Lower lobe of right lung (tissue), 2 donors: Measurements from ENCODE around the gene LIN37. TPM values are rescaled to one million over a fixed set of nuclear protein-coding genes. Genes with fewer than 3 reads are reported as not detected.

Experiments
- ATAC-seq, 2 donors: fragments of 200-7000 bp; cut with Tn5 transposase; one replicate each; pipeline ENCODE4 v1.9.1; 2020 to 2022; ENCODE audit warnings: mild to moderate bottlenecking in 2 of 2, moderate library complexity in 2 of 2
- DNase-seq: peaks from one replicate; pipeline ENCODE4 v3.0.0-alpha.2; 2020
- H3K27ac ChIP-seq: fragments of 200-600 bp; one replicate; pipeline ENCODE4 v1.8.0; 2022
- H3K27me3 ChIP-seq: fragments of 200-600 bp; one replicate; pipeline ENCODE4 v1.8.0; 2022; ENCODE audit warnings: low read depth
- H3K36me3 ChIP-seq: fragments of 200-600 bp; one replicate; pipeline ENCODE4 v1.8.0; 2022; ENCODE audit warnings: mild to moderate bottlenecking
- H3K4me1 ChIP-seq: fragments of 200-600 bp; one replicate; pipeline ENCODE4 v1.8.0; 2022
- H3K4me3 ChIP-seq: fragments of 200-600 bp; one replicate; pipeline ENCODE4 v1.8.0; 2022; ENCODE audit warnings: mild to moderate bottlenecking
- H3K9me3 ChIP-seq: fragments of 200-600 bp; one replicate; pipeline ENCODE4 v1.8.0; 2022
- intact Hi-C: fragments of 100-400 bp; cut with DNase I; formaldehyde crosslinking; loops from one replicate; pipeline ENCODE4 v1.11.0; 2022
- total RNA-seq: library from RNA; stranded (reverse); fragmentation: NEBNext Ultra II Directional; extraction: Animal tissue kit (Norgen Biotek cat#: 25700); gene quantifications from one replicate; pipeline ENCODE4 v1.2.1, GENCODE V29; 2021
- TF ChIP-seq, protein P1 (sequence below): fragments of 200-600 bp; IDR thresholded peaks from one replicate; pipeline ENCODE4 v1.8.0; 2022; ENCODE audit warnings: antibody characterized with exemption, mild to moderate bottlenecking
- donor health status: DM: no; HTN: yes; CAD: no; lungs with severe emphysema.

The LIN37 gene
- total RNA-seq, 1 donor from 2014 or later, result 7.2 TPM

DNA sequence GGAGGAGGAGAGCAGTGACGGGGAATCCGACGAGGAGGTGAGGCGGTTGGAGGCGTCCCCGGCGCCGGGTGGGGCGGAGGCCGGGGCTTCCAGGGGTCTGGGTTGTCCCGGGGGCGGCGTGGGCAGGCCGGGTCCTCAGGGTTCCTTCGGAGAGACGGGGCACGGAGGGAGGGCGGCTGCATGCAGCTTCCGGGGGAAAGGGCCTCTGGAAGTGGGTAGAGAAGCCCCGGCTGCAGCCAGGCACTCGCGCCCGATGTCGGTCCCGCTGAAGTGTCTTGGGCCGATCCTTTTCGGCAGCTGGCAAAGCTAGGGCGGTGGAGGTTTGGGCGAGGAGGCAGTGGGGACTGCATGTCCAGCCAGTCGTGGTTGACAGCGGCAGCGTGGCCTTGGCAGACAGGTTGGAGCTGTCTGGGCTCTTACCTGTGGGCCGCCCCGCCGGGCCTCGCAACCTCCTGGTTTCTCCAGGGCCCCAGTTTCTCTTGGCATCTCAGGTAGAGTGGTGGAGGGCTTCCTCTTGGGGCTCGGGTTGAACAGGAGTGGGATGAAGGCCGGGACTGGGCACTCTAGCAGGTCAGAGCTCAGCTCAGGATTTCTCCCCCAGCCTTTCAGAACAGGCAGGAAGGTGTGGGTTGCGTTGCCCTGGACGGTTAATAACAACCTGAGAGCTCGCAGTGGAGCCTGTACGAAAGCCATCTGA lies 29.9 kb upstream of the LIN37 start:
- Histone ChIP-seq H3K27ac (peak overlapping the region; percentile 85), H3K36me3 (peaks cover 33% of the 10 kb centered on the region), H3K4me1 (peaks cover 26% of the 10 kb centered on the region), H3K9me3 (no peaks in the 10 kb centered on the region), H3K27me3 (no peaks in the 10 kb centered on the region), H3K4me3 (peak overlapping the region; percentile 88)
- no peak for ATAC-seq
- intact Hi-C loops, result no loop called here
- peak; percentile 72 for DNase-seq
- TF ChIP-seq, protein P1, sequence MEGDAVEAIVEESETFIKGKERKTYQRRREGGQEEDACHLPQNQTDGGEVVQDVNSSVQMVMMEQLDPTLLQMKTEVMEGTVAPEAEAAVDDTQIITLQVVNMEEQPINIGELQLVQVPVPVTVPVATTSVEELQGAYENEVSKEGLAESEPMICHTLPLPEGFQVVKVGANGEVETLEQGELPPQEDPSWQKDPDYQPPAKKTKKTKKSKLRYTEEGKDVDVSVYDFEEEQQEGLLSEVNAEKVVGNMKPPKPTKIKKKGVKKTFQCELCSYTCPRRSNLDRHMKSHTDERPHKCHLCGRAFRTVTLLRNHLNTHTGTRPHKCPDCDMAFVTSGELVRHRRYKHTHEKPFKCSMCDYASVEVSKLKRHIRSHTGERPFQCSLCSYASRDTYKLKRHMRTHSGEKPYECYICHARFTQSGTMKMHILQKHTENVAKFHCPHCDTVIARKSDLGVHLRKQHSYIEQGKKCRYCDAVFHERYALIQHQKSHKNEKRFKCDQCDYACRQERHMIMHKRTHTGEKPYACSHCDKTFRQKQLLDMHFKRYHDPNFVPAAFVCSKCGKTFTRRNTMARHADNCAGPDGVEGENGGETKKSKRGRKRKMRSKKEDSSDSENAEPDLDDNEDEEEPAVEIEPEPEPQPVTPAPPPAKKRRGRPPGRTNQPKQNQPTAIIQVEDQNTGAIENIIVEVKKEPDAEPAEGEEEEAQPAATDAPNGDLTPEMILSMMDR, result no peak

DNA sequence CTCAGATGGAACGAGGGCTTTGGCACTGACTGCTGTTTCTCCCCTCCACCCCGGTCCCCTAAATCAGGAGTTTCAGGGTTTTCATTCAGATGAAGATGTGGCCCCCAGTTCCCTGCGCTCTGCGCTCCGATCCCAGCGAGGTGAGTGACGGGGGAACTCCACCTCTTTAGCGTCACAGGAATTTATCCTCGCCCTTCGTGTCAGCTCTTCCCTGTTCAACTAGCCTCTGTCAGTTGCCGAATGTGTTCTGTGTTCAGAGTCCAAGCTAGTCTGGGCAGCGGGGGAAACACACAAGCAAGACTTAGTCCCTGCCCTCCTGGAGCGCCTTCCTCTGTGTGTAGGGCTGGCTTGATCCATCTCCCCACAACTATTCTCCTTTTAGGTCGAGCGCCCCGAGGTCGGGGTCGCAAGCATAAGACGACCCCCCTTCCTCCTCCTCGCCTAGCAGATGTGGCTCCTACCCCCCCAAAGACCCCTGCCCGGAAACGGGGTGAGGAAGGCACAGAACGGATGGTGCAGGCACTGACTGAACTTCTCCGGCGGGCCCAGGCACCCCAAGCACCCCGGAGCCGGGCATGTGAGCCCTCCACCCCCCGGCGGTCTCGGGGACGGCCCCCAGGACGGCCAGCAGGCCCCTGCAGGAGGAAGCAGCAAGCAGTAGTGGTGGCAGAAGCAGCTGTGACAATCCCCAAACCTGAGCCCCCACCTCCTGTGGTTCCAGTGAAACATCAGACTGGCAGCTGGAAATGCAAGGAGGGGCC lies 28.8 kb upstream of the LIN37 start:
- Histone ChIP-seq H3K27ac (peak overlapping the region; percentile 85), H3K4me3 (peak overlapping the region; percentile 88), H3K36me3 (peaks cover 44% of the 10 kb centered on the region), H3K4me1 (peaks cover 26% of the 10 kb centered on the region), H3K27me3 (no peaks in the 10 kb centered on the region), H3K9me3 (no peaks in the 10 kb centered on the region)
- intact Hi-C loops, result no loop called here
- TF ChIP-seq, protein P1, result no peak
- ATAC-seq (no peak), DNase-seq (no peak)

DNA sequence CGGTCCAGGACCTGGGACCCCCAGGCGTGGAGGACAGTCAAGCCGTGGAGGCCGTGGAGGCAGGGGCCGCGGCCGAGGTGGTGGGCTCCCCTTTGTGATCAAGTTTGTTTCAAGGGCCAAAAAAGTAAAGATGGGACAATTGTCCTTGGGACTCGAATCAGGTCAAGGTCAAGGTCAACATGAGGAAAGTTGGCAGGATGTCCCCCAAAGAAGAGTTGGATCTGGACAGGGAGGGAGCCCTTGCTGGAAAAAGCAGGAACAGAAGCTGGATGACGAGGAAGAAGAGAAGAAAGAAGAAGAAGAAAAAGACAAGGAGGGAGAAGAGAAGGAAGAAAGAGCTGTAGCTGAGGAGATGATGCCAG lies 28.2 kb upstream of the LIN37 start:
- H3K27me3 ChIP-seq, result no peaks in the 10 kb centered on the region
- ATAC-seq (no peak), DNase-seq (no peak)
- H3K4me3 ChIP-seq, result no peak overlapping the region
- H3K27ac ChIP-seq, result no peak overlapping the region
- no peaks in the 10 kb centered on the region for H3K9me3 ChIP-seq
- peaks cover 49% of the 10 kb centered on the region for H3K36me3 ChIP-seq
- H3K4me1 ChIP-seq, result peaks cover 26% of the 10 kb centered on the region
- TF ChIP-seq, protein P1, result no peak
- intact Hi-C loops, result no loop called here

DNA sequence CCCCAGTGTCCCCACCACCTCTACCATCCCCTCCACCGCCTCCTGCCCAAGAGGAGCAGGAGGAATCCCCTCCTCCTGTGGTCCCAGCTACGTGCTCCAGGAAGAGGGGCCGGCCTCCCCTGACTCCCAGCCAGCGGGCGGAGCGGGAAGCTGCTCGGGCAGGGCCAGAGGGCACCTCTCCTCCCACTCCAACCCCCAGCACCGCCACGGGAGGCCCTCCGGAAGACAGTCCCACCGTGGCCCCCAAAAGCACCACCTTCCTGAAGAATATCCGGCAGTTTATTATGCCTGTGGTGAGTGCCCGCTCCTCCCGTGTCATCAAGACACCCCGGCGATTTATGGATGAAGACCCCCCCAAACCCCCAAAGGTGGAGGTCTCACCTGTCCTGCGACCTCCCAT lies 27.7 kb upstream of the LIN37 start:
- no peak overlapping the region for H3K27ac ChIP-seq
- TF ChIP-seq, protein P1, result no peak
- no peak overlapping the region for H3K4me3 ChIP-seq
- H3K9me3 ChIP-seq, result no peaks in the 10 kb centered on the region
- H3K36me3 ChIP-seq, result peaks cover 54% of the 10 kb centered on the region
- ATAC-seq (no peak), DNase-seq (no peak)
- H3K4me1 ChIP-seq, result peaks cover 22% of the 10 kb centered on the region
- H3K27me3 ChIP-seq, result no peaks in the 10 kb centered on the region
- intact Hi-C loops, result no loop called here

DNA sequence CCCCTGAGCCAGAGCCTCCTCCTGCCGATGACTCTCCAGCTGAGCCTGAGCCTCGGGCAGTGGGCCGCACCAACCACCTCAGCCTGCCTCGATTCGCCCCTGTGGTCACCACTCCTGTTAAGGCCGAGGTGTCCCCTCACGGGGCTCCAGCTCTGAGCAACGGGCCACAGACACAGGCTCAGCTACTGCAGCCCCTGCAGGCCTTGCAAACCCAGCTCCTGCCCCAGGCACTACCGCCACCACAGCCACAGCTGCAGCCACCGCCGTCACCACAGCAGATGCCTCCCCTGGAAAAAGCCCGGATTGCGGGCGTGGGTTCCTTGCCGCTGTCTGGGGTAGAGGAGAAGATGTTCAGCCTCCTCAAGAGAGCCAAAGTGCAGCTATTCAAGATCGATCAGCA lies 27.0 kb upstream of the LIN37 start:
- Histone ChIP-seq H3K27me3 (no peaks in the 10 kb centered on the region), H3K27ac (no peak overlapping the region), H3K9me3 (no peaks in the 10 kb centered on the region), H3K4me1 (peaks cover 15% of the 10 kb centered on the region), H3K36me3 (peaks cover 62% of the 10 kb centered on the region), H3K4me3 (no peak overlapping the region)
- intact Hi-C loops, result no loop called here
- no peak for DNase-seq
- ATAC-seq, result no peak
- TF ChIP-seq, protein P1, result no peak
